Stimulated activated CD8-positive, alpha-beta memory T cell treated with anti-CD3 and anti-CD28 coated beads, Interleukin-15, amount 100 ng/mL, for 1 hour (primary cell): ENCODE measurements around the gene FAM187B.
"Not testable (repeated sequence)": the region's sequence is repeated elsewhere in the genome, so short reads cannot be mapped to it uniquely, and the experiment has no call there.

ENCODE experiments used
- DNase-seq: peaks from one replicate; pipeline ENCODE4 v3.0.0-alpha.2; 2020; ENCODE audit warnings: low read depth

FAM187B gene

GRCh38 chr19:35236638-35237400 lies 8.3 kb upstream of the FAM187B start:
- no peak for DNase-seq

GRCh38 chr19:35232912-35233311 lies 4.4 kb upstream of the FAM187B start:
- no peak for DNase-seq

GRCh38 chr19:35231956-35232645 lies 3.6 kb upstream of the FAM187B start:
- DNase-seq, result no peak

- DNase-seq, result no peak
These were observed 1.1 kb upstream of the FAM187B start for GRCh38 chr19:35229601-35230000.

GRCh38 chr19:35226748-35227147 lies 1.8 kb downstream of the FAM187B start:
- DNase-seq, result no peak

GRCh38 chr19:35225951-35226350 lies 2.6 kb downstream of the FAM187B start:
- no peak for DNase-seq

- DNase-seq, result no peak
These were observed 3.6 kb downstream of the FAM187B start for GRCh38 chr19:35224681-35225571.

- no peak for DNase-seq
These were observed 4.6 kb downstream of the FAM187B start for GRCh38 chr19:35223862-35224505.

GRCh38 chr19:35223084-35223790 lies 5.3 kb downstream of the FAM187B start:
- no peak for DNase-seq

GRCh38 chr19:35222373-35223015 lies 6.0 kb downstream of the FAM187B start:
- no peak for DNase-seq

GRCh38 chr19:35220973-35221590 lies 7.5 kb downstream of the FAM187B start:
- DNase-seq, result not testable (repeated sequence)

- no peak for DNase-seq
These were observed 8.1 kb downstream of the FAM187B start for GRCh38 chr19:35220315-35220921.

- no peak for DNase-seq
These were observed 9.5 kb downstream of the FAM187B start for GRCh38 chr19:35219008-35219407.

GRCh38 chr19:35217649-35217990 lies 10.9 kb downstream of the FAM187B start:
- DNase-seq, result no peak

- DNase-seq, result no peak
These were observed 11.5 kb downstream of the FAM187B start for GRCh38 chr19:35216833-35217648.

GRCh38 chr19:35216016-35216832 lies 12.3 kb downstream of the FAM187B start:
- DNase-seq, result no peak

GRCh38 chr19:35214766-35215422 lies 13.6 kb downstream of the FAM187B start:
- no peak for DNase-seq
